ENCODE data around the gene IQGAP2.
"Not testable (repeated sequence)": the region's sequence is repeated elsewhere in the genome, so short reads cannot be mapped to it uniquely, and the experiment has no call there.

Gene IQGAP2

GRCh38 chr5:76513476-76513875 is 110.4 kb downstream of the IQGAP2 start:
- no peak for DNase-seq

- no peak for DNase-seq
Observed at GRCh38 chr5:76514292-76514691, 111.2 kb downstream of the IQGAP2 start.

GRCh38 chr5:76514713-76515112 is 111.6 kb downstream of the IQGAP2 start:
- no peak for DNase-seq

GRCh38 chr5:76517334-76517733 is 114.2 kb downstream of the IQGAP2 start:
- DNase-seq = no peak

GRCh38 chr5:76518246-76518645 is 115.2 kb downstream of the IQGAP2 start:
- DNase-seq = not testable (repeated sequence)

- peak in 1 of 2 experiments; percentile 8 for DNase-seq
Observed at GRCh38 chr5:76521240-76521758, 118.2 kb downstream of the IQGAP2 start.

GRCh38 chr5:76522103-76522935 is 119.2 kb downstream of the IQGAP2 start:
- DNase-seq = no peak

- no peak for DNase-seq
Observed at GRCh38 chr5:76524101-76524835, 121.2 kb downstream of the IQGAP2 start.

- DNase-seq = no peak
Observed at GRCh38 chr5:76524868-76525267, 121.8 kb downstream of the IQGAP2 start.

- peak; percentile 2 to 23 for DNase-seq
Observed at GRCh38 chr5:76525956-76526355, 122.9 kb downstream of the IQGAP2 start.

GRCh38 chr5:76526950-76527583 is 124.0 kb downstream of the IQGAP2 start:
- DNase-seq = no peak

- DNase-seq = no peak
Observed at GRCh38 chr5:76527685-76528161, 124.6 kb downstream of the IQGAP2 start.

GRCh38 chr5:76528547-76529331 is 125.7 kb downstream of the IQGAP2 start:
- DNase-seq = no peak

GRCh38 chr5:76529464-76530344 is 126.6 kb downstream of the IQGAP2 start:
- DNase-seq = no peak

GRCh38 chr5:76532052-76532451 is 129.0 kb downstream of the IQGAP2 start:
- DNase-seq = no peak

GRCh38 chr5:76532973-76533372 is 129.9 kb downstream of the IQGAP2 start:
- DNase-seq = no peak

GRCh38 chr5:76535577-76535976 is 132.5 kb downstream of the IQGAP2 start:
- no peak for DNase-seq

- no peak for DNase-seq
Observed at GRCh38 chr5:76537073-76537543, 134.0 kb downstream of the IQGAP2 start.

GRCh38 chr5:76542241-76542640 is 139.2 kb downstream of the IQGAP2 start:
- no peak for DNase-seq

GRCh38 chr5:76542887-76543690 is 140.0 kb downstream of the IQGAP2 start:
- DNase-seq = peak; percentile 57 to 58
